Inflammatory macrophage (primary cell): ENCODE measurements around the gene PITPNM1.

ENCODE experiments used
- DNase-seq, 2 donors: peaks; one replicate each; pipeline ENCODE4 v3.0.0-alpha.2; 2020 to 2022

PITPNM1 gene

DNA sequence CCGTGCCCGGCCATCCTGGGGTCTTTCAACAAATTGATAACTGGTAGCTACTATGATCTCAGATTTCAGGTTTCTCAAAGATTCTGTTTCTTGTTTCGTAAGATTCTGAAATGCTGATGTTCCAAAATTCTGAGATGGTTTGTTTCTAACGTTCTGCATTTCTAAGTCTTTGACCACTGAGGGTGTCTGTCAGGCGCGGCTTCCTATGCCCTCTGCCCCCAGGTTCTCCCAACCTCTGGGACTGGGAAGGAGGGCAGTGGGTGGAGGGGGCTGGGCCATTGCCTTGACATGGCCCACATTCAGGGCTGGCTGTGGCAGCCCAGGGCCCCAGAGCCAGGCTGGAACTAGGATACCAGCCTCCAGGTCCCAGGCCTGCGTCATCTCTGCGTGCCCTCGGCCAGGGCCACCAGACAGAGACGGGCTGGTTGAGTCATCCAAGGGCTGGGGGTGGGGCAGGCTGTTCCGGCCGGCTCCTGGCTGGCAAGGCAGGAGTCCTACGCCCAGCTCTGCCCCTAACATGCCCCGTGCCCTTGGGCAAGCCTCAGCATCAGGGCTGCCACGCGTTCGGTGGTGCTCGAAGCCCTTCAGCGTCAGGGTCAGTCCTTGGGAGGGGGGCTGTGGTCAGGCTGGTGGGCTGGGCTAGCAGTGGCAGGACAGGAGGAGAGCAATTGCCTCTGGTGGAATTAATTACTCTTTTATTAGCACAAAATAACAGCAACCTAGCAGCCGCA, 41.3 kb downstream of the PITPNM1 start:
- DNase-seq, result peak; percentile 86 to 89

DNA sequence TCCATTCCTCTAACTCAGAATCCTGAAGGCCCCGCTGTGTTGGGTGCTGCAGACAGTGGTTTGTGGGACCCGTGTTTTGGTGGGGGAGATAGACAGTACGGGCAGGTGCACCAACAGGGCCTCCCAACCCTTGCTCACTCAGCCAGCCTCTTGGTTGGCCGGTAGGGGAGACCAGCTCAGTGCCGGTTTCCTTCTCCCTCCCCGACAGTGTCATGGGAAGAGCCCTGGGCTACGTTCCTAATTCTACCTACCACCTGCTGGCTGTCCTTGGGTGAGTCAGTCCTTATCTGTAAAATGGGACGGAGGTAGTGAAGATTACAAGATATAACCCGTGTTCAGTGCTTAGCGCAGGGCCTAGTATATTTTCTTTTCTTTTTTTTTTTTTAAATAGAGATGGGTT, 42.0 kb downstream of the PITPNM1 start:
- no peak for DNase-seq

GRCh38 chr11:67458266-67458665, 46.9 kb downstream of the PITPNM1 start:
- no peak for DNase-seq

GRCh38 chr11:67457453-67457852, 47.7 kb downstream of the PITPNM1 start:
- no peak for DNase-seq

- no peak for DNase-seq
Observed at GRCh38 chr11:67456068-67456705, 49.0 kb downstream of the PITPNM1 start.

DNA sequence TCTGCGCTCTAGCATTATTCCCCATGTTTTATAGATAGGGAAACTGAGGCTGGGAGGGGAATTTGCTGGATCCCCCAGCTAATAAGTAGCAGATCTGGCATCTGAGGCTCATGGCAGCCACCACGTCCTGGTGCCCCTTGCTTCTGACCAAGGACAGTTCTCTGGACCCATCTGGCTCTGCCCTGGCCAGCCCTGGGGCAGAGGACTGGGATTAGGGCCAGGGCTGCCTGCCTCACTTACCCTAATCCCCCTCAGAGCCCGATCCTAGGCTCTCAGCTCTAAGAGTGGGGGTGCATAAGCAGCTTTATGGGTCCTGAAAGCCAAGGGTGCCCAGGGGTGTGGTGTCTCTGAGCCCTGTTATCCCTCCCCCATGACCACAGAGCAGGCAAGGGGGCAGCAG, 50.1 kb downstream of the PITPNM1 start, which contains the start of gene CABP4:
Gene CABP4 (plus strand): TSS at position 301 of the 400 bp plus-strand sequence. CDS start 70 bp downstream, at position 371.
- DNase-seq, result no peak

DNA sequence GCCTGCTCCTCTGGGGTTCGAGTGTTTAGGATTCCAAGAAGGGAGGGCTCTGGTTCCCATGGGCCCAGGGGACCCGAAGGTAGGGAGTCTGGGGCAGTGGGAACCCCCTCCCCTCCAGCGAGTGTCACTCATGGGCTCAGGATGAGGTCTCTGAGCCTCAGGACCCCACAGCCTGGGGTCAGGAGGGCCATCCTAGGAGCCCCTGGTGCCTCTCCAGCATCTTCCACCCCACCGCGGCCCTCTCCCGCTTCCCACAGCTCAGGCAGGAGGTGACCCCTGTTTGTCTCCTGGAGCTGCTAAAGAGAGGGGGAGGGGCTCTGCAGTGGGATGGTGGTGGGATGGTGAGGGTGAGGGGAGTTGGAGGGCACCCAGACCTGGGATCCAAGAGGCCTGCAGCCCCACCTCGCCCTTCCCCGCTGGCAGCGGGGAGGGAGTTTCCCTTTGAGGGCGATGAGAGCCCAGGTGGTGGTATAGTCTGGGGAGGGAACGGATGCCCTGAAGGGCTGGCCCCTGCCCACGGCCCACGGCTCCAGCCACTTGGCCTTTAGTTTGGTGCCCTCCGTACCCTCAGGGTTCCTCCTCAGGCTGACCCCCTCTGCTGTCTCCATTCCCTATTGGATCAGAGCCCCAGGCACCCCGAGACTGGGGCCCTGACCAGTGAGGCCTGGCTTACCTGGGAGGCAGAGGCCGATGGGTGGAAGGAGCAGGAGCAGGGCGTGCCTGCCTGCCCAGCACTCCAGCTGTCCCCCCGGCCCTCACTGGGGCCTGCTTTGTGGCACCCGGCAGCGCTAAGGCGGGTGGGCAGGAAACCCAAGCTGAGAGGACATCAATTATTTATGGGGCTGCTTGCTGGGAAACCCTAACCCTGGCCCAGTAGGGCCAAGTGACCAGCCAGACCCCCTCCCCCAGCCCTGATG, 51.1 kb downstream of the PITPNM1 start:
- DNase-seq, result no peak

GRCh38 chr11:67452141-67452952, 52.8 kb downstream of the PITPNM1 start, which contains the start of gene GPR152:
TSS of gene GPR152 (minus strand) at chr11:67452729. CDS start at chr11:67452724, 5 bp downstream.
- DNase-seq, result peak in 1 of 2 donors; percentile 30

- no peak for DNase-seq
Observed at GRCh38 chr11:67451658-67451976, 53.5 kb downstream of the PITPNM1 start.

GRCh38 chr11:67450796-67451657, 54.1 kb downstream of the PITPNM1 start:
- DNase-seq, result no peak

GRCh38 chr11:67449116-67449844, 55.9 kb downstream of the PITPNM1 start:
- DNase-seq, result peak; percentile 74 to 82

DNA sequence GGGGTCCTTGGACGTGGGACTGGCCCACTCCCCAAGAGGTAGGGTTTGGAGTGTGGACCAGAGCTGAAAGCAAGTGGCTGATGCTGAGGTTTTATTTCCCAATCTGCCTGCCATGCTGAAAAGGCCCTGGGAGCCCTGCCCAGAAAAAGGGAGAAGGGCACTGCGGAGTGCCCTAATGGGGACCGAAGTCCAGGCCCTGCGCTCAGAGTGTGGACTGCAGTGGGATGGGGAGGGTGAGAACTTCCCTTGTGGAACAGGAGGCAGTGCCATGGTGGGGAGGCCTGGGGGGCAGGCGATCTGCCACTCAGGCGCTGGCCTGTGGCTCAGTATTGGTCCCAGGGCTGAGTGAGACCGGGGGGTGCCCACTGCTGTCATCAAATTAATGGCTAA, 56.9 kb downstream of the PITPNM1 start:
- no peak for DNase-seq

- no peak for DNase-seq
Observed at GRCh38 chr11:67445515-67445914, 59.6 kb downstream of the PITPNM1 start.

- DNase-seq, result no peak
Observed at GRCh38 chr11:67442504-67443404, 62.4 kb downstream of the PITPNM1 start.
